Hepatocyte (in vitro differentiated cells): ENCODE measurements around the gene FAM90A1.

ENCODE experiments used
- EZH2phosphoT487 ChIP-seq: fragments of 200-600 bp; sonication (generic); IDR thresholded peaks from one replicate; pipeline ENCODE4 v1.6.1; 2018; ENCODE audit warnings: antibody characterized with exemption, mild to moderate bottlenecking, low read depth, moderate library complexity; ENCODE audit not compliant: unreplicated experiment, severe bottlenecking
- TF ChIP-seq, protein P1 (sequence below): fragments of 200-600 bp; sonication (generic); IDR thresholded peaks from 2 replicates; pipeline ENCODE4 v1.5.1; 2016; ENCODE audit warnings: antibody characterized with exemption, mild to moderate bottlenecking; ENCODE audit not compliant: poor library complexity

DNA sequence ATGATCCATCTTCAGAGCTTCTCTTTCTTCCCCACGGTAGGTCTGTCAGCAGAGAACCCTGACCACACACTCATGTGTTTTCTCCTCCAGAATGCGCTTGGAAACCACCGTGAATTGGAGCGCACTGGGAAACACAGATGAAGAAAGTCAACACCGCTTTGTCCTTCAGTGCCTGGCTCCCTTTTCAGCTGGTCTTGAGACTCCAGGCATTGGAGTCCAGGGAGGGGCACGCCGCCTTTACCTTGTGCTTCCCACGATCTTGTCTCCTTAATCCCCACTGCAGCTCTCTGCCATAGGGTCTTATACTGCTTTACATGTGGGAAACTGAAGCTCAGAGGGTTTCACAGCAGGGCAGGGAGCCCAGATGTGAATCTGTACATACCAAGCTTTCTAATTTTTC, 1.1 kb downstream of the FAM90A1 start:
- TF ChIP-seq, protein P1, sequence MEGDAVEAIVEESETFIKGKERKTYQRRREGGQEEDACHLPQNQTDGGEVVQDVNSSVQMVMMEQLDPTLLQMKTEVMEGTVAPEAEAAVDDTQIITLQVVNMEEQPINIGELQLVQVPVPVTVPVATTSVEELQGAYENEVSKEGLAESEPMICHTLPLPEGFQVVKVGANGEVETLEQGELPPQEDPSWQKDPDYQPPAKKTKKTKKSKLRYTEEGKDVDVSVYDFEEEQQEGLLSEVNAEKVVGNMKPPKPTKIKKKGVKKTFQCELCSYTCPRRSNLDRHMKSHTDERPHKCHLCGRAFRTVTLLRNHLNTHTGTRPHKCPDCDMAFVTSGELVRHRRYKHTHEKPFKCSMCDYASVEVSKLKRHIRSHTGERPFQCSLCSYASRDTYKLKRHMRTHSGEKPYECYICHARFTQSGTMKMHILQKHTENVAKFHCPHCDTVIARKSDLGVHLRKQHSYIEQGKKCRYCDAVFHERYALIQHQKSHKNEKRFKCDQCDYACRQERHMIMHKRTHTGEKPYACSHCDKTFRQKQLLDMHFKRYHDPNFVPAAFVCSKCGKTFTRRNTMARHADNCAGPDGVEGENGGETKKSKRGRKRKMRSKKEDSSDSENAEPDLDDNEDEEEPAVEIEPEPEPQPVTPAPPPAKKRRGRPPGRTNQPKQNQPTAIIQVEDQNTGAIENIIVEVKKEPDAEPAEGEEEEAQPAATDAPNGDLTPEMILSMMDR, result no peak
- no peak for TF ChIP-seq EZH2phosphoT487
